K562 (cell line): ENCODE data around the gene BDP1. TPM values are rescaled to one million over a fixed set of nuclear protein-coding genes. Genes with fewer than 3 reads are reported as not detected.
A peak's percentile ranks its signal among the peaks of the same experiment; 100 is the strongest.

Experiments used
- ATAC-seq: fragments of 200-7000 bp; cut with Tn5 transposase; 3 replicates; pipeline ENCODE4 v1.9.1; 2020; ENCODE audit warnings: moderate library complexity
- BruUV-seq: library from RNA; stranded (reverse); fragments of 400-500 nt; replicated peaks from 2 replicates; lab custom pipeline; 2021; lab: Mats Ljungman, UMichigan
- CTCF ChIA-PET: fragments of 300-600 bp; formaldehyde crosslinking; extraction: SDS; loops from one replicate; lab custom pipeline; 2021; ENCODE audit warnings: low intra/inter-chr PET ratio; lab: Yijun Ruan, JAX
- POLR2A ChIA-PET: fragments of 300-600, 350-650 bp; sonication (Branson Sonifier 250); formaldehyde crosslinking; extraction: SDS; loops from one replicate; lab custom pipeline; 2021; ENCODE audit warnings: antibody characterized with exemption, inconsistent platforms; lab: Yijun Ruan, JAX
- DNase-seq, 4 experiments: peaks; one replicate each; pipeline versions ENCODE4 v3.0.0 to v3.0.0-alpha.2; 2011 to 2018; ENCODE audit warnings: low spot score in 3 of 4, mixed read lengths in 3 of 4; ENCODE audit errors: extremely low read depth in 1 of 4
- FAIRE-seq: peaks from 2 replicates; lab custom pipeline; 2011; peaks lifted over from hg19 to GRCh38; lab: Jason Lieb, UNC
- H2AFZ ChIP-seq: 2 replicates; pipeline ENCODE4 v1.6.0; 2011; ENCODE audit warnings: low read depth, low read length, control low read depth, inconsistent platforms
- H3K27ac ChIP-seq: fragments of 200-600 bp; 3 replicates; pipeline ENCODE4 v1.8.0; 2011; ENCODE audit warnings: low read depth, mild to moderate bottlenecking, control low read depth, inconsistent platforms, low read length, moderate library complexity, mixed read lengths; ENCODE audit errors: extremely low read depth
- H3K27me3 ChIP-seq, 2 experiments: fragments of 300-600 bp in 1 of 2; 2 replicates in 1 of 2; 3 replicates in 1 of 2; pipeline versions ENCODE4 v1.6.0 to v1.8.0; 2011; ENCODE audit warnings: inconsistent platforms in 2 of 2, low read length in 2 of 2, mild to moderate bottlenecking in 1 of 2, mixed read lengths in 1 of 2, moderate library complexity in 1 of 2; ENCODE audit not compliant: control insufficient read depth in 2 of 2, insufficient read depth in 2 of 2
- H3K36me3 ChIP-seq: fragments of 300-600 bp; 3 replicates; pipeline ENCODE4 v1.8.0; 2011; ENCODE audit warnings: mild to moderate bottlenecking, low read length, inconsistent platforms; ENCODE audit not compliant: control insufficient read depth, insufficient read depth
- H3K4me1 ChIP-seq, 2 experiments: fragments of 200-600 bp in 1 of 2; replicated peaks in 1 of 2; 2 replicates in 1 of 2; 3 replicates in 1 of 2; pipeline versions ENCODE4 v1.5.1 to v1.8.0; 2011; ENCODE audit warnings: inconsistent platforms in 2 of 2, low read length in 2 of 2, mild to moderate bottlenecking in 1 of 2, mixed read lengths in 1 of 2, moderate library complexity in 1 of 2; ENCODE audit not compliant: control insufficient read depth in 2 of 2, insufficient read depth in 2 of 2
- H3K4me2 ChIP-seq: 2 replicates; pipeline ENCODE4 v1.6.1; 2011; ENCODE audit warnings: low read length, control low read depth, inconsistent platforms, mixed read lengths; ENCODE audit not compliant: insufficient read depth
- H3K4me3 ChIP-seq: fragments of 200-600 bp; sonication (generic), shearing (Covaris generic); 2 replicates; pipeline ENCODE4 v1.5.1; 2016; ENCODE audit warnings: control low read depth, inconsistent platforms
- H3K79me2 ChIP-seq: fragments of 200-600 bp; 3 replicates; pipeline ENCODE4 v1.8.0; 2011; ENCODE audit warnings: low read length, inconsistent platforms; ENCODE audit not compliant: control insufficient read depth, insufficient read depth
- H3K9ac ChIP-seq, 2 experiments: 2 replicates each; pipeline versions ENCODE4 v1.6.0 to v1.6.1; 2011; ENCODE audit warnings: low read depth in 2 of 2, low read length in 2 of 2, control low read depth in 1 of 2, inconsistent platforms in 1 of 2, mild to moderate bottlenecking in 1 of 2, mixed read lengths in 1 of 2; ENCODE audit not compliant: insufficient read depth in 1 of 2
- H3K9me1 ChIP-seq: one replicate; pipeline ENCODE4 v1.6.0; 2011; ENCODE audit warnings: inconsistent platforms, mild to moderate bottlenecking, low read length, moderate library complexity; ENCODE audit not compliant: control insufficient read depth, insufficient read depth
- H3K9me3 ChIP-seq: replicated peaks from 2 replicates; pipeline ENCODE4 v1.5.1; 2011; ENCODE audit warnings: low read depth, low read length, inconsistent platforms; ENCODE audit not compliant: control insufficient read depth, insufficient read depth
- H4K20me1 ChIP-seq: replicated peaks from 2 replicates; pipeline ENCODE4 v1.6.1; 2011; ENCODE audit warnings: low read length, inconsistent platforms, mixed read lengths; ENCODE audit not compliant: control insufficient read depth, insufficient read depth
- ARID2 ChIP-seq: fragments of 450-650 bp; IDR thresholded peaks from 2 replicates; pipeline ENCODE4 v1.6.1; 2017; ENCODE audit warnings: antibody characterized with exemption, mild to moderate bottlenecking
- BRF1 ChIP-seq: IDR thresholded peaks from 3 replicates; pipeline ENCODE4 v1.6.1; 2011; ENCODE audit warnings: borderline replicate concordance, mild to moderate bottlenecking; ENCODE audit not compliant: insufficient read length; ENCODE audit errors: extremely low read depth
- CBFA2T2 ChIP-seq: fragments of 450-650 bp; conservative IDR thresholded peaks from 2 replicates; pipeline ENCODE4 v1.6.1; 2017; ENCODE audit warnings: mild to moderate bottlenecking
- DNMT1 ChIP-seq: fragments of 450-650 bp; IDR thresholded peaks from 2 replicates; pipeline ENCODE4 v1.6.1; 2016; ENCODE audit warnings: antibody characterized with exemption, mild to moderate bottlenecking
- EP400 ChIP-seq: fragments of 450-650 bp; IDR thresholded peaks from 2 replicates; pipeline ENCODE4 v1.6.1; 2017; ENCODE audit warnings: antibody characterized with exemption, mild to moderate bottlenecking, moderate library complexity
- FOXK2 ChIP-seq, 2 experiments: fragments of 450-650 bp; IDR thresholded peaks in 1 of 2; conservative IDR thresholded peaks in 1 of 2; 2 replicates each; pipeline ENCODE4 v1.6.1; 2016; ENCODE audit warnings: low read depth in 2 of 2, mild to moderate bottlenecking in 1 of 2
- HDAC2 ChIP-seq: fragments of 450-650 bp; IDR thresholded peaks from 2 replicates; pipeline ENCODE4 v1.6.1; 2016; ENCODE audit warnings: mild to moderate bottlenecking
- NFIC ChIP-seq: fragments of 450-650 bp; IDR thresholded peaks from 2 replicates; pipeline ENCODE4 v1.6.1; 2017; ENCODE audit warnings: mild to moderate bottlenecking, inconsistent platforms
- NR2C1 ChIP-seq, 2 experiments: fragments of 450-650 bp; IDR thresholded peaks; 2 replicates each; pipeline ENCODE4 v1.6.1; 2017; ENCODE audit warnings: mild to moderate bottlenecking in 2 of 2, antibody characterized with exemption in 1 of 2, inconsistent platforms in 1 of 2, missing compliant biosample characterization in 1 of 2, missing genetic modification characterization in 1 of 2
- PHF8 ChIP-seq: fragments of 200-600 bp; sonication (generic); IDR thresholded peaks from 2 replicates; pipeline ENCODE4 v1.6.1; 2012; ENCODE audit warnings: mixed run types, mild to moderate bottlenecking, inconsistent platforms, low read length, moderate library complexity, borderline replicate concordance
- RBM39 ChIP-seq: fragments of 200-400 bp; formaldehyde crosslinking; optimal IDR thresholded peaks from 2 replicates; pipeline ENCODE3; 2018; ENCODE audit warnings: low read depth, low read length
- SP1 ChIP-seq: sonication (generic); formaldehyde crosslinking; IDR thresholded peaks from 2 replicates; pipeline ENCODE4 v1.8.1; 2022; ENCODE audit warnings: mild to moderate bottlenecking, missing genetic modification reagents
- SRSF3 ChIP-seq: fragments of 200-400 bp; formaldehyde crosslinking; IDR thresholded peaks from 2 replicates; pipeline ENCODE4 v1.6.1; 2016; ENCODE audit warnings: mild to moderate bottlenecking, low read length, moderate library complexity; ENCODE audit not compliant: insufficient read depth
- TSC22D4 ChIP-seq: fragments of 450-650 bp; IDR thresholded peaks from 2 replicates; pipeline ENCODE4 v1.6.1; 2016; ENCODE audit warnings: missing genetic modification characterization, missing biosample characterization, control low read depth
- ZBTB7A ChIP-seq: IDR thresholded peaks from 2 replicates; pipeline ENCODE4 v1.6.1; 2011; ENCODE audit warnings: low read depth, mild to moderate bottlenecking, low read length, moderate library complexity, borderline replicate concordance; ENCODE audit not compliant: control insufficient read depth
- ZNF143 ChIP-seq: sonication (generic); formaldehyde crosslinking; IDR thresholded peaks from 2 replicates; pipeline ENCODE4 v1.9.0; 2022; ENCODE audit warnings: mild to moderate bottlenecking, missing genetic modification reagents
- ZNF707 ChIP-seq: fragments of 250-450 bp; sonication (Bioruptor Pico); conservative IDR thresholded peaks from 2 replicates; pipeline ENCODE4 v1.8.0; 2022; ENCODE audit warnings: inconsistent platforms, mild to moderate bottlenecking, moderate library complexity
- WGBS: fragments of 100-300 bp; shearing (Covaris generic); methylation state at CpG from one replicate; pipeline ENCODE4 v1.1.6; 2016; ENCODE audit warnings: low coverage, mixed read lengths; ENCODE audit not compliant: insufficient coverage; ENCODE audit errors: missing lambda C conversion rate; 5-methylcytosine and 5-hydroxymethylcytosine counted together
- in situ Hi-C: fragments of 300-500 bp; cut with MboI; formaldehyde crosslinking; loops from 4 replicates; pipeline ENCODE4 v1.15.0; 2018; ENCODE audit warnings: inconsistent platforms, mixed read lengths
- intact Hi-C: fragments of 100-400 bp; cut with micrococcal nuclease; formaldehyde crosslinking; loops from 2 replicates; pipeline ENCODE4 v1.14.2; 2022
- polyA plus RNA-seq, 8 experiments: library from polyadenylated mRNA; depleted of rRNA in 4 of 8; stranded (reverse) in 5 of 8; unstranded in 3 of 8; fragments of >200 nt; fragmentation: Nextera tagmentation in 2 of 8; fragmentation: Illumina TruSeq in 1 of 8; extraction: Ambion mirVana in 2 of 8; extraction: Trizol in 1 of 8; gene quantifications; 2 replicates each; pipeline versions ENCODE4 v1.2.1 to v1.2.3, GENCODE V29; 2011 to 2014; ENCODE audit warnings: inconsistent platforms in 1 of 8, missing spikeins in 1 of 8
- total RNA-seq, 7 experiments: library from RNA; depleted of rRNA in 6 of 7; stranded (reverse); fragments of >200 nt in 6 of 7; fragmentation: Illumina TruSeq in 2 of 7; extraction: Trizol in 2 of 7; gene quantifications; 2 replicates each; pipeline versions ENCODE4 v1.2.1 to v1.2.3, GENCODE V29; 2011 to 2021; ENCODE audit warnings: low replicate concordance in 1 of 7
- TF ChIP-seq, protein P1 (sequence below): sonication (generic); formaldehyde crosslinking; IDR thresholded peaks from 2 replicates; pipeline ENCODE4 v1.9.0; 2022; ENCODE audit warnings: mild to moderate bottlenecking, missing genetic modification reagents
- TF ChIP-seq, protein P2 (sequence below): fragments of 450-650 bp; IDR thresholded peaks from 2 replicates; pipeline ENCODE4 v1.6.1; 2016; ENCODE audit warnings: borderline replicate concordance

The BDP1 gene
- total and polyA plus RNA-seq, 9 of the 15 experiments (the other 6 are each of a cell fraction or from before 2014, with no cell fraction given), result 6.9 to 47.3 (median 23.9) TPM

DNA sequence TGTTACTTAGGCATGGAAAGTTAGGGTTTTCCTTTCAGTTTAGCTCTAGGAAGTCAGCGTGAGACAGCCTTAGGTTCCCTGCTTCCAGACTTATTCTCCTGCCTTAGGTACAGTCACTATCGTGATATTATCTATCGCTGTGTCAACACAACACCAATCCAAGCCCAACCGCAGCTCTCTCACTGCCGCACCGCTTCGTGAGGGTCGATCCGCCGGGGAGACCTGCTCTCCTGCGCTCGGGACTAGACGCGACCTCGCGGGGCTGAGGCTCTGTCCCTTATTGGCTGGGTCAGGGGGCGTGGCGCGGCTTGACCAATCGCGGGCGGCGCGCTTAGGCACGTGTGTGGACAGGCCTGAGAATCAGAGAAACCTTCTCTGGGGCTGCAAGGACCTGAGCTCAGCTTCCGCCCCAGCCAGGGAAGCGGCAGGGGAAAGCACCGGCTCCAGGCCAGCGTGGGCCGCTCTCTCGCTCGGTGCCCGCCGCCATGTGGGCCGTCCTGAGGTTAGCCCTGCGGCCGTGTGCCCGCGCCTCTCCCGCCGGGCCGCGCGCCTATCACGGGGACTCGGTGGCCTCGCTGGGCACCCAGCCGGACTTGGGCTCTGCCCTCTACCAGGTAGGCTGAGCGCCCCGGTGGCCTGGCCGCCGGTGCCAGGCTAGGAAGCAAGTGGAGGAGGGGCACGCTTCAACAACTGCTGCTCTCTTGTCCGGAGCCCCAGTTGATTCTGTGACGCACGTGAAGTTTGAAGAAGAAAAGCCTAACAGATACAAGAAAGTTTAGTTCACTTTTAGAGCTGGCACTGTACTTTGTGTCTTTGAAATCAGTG, 131.7 kb downstream of the BDP1 start, which contains the start of gene MCCC2:
Gene MCCC2, plus strand, starts transcription at position 400 of the 825 bp plus-strand sequence. Its CDS starts 86 bp downstream, at position 486.
- H3K27me3 ChIP-seq, result no peaks in the 10 kb centered on the region
- no peaks in the 10 kb centered on the region for H3K9me3 ChIP-seq
- intact Hi-C loops, result no loop called here
- under 1% methylated on average over 33 of the region's 56 CpGs for WGBS
- H3K9ac ChIP-seq, result peak within 1 kb of the TSS; percentile 92 to 94
- FAIRE-seq, result peak; percentile 89
- peak within 1 kb of the TSS; percentile 85 for H3K4me3 ChIP-seq
- peak within 1 kb of the TSS; percentile 86 for H3K27ac ChIP-seq
- ChIA-PET CTCF (no interaction called here), POLR2A (interaction anchor here (1.1 to 3.3 kb wide), 5 partner anchors 11 to 112 kb away, joined by 3 to 10 read pairs (median 5); no protein-coding TSS in a partner anchor)
- BruUV-seq, result TSS peak; percentile 61
- peak within 1 kb of the TSS; percentile 97 for H2AFZ ChIP-seq
- H3K4me2 ChIP-seq, result peak within 1 kb of the TSS; percentile 97
- in situ Hi-C loops, result no loop called here
- peaks cover 3% of the 10 kb centered on the region; the same call in 2 of the 3 replicates for H3K36me3 ChIP-seq
- H3K4me1 ChIP-seq, result peaks cover 11 to 12% of the 10 kb centered on the region in 2 experiments; a peak in 4 of 5 replicates
- H3K79me2 ChIP-seq, result peaks cover 40% of the 10 kb centered on the region
- peak; percentile 95 to 99 (median 96) for DNase-seq
- no peaks in the 10 kb centered on the region for H4K20me1 ChIP-seq
- no peaks in the 10 kb centered on the region for H3K9me1 ChIP-seq
- ATAC-seq, result peak; percentile 99
- TF ChIP-seq TSC22D4 (tag) (no peak), ZNF143 (no peak), RBM39 (no peak), CBFA2T2 (peak; percentile 42), ZBTB7A (peak; percentile 90), ARID2 (no peak), NR2C1 (IDR thresholded peaks at IDR 0.05) (0 out of 2 replicates have a peak, but pooled peaks have one; percentile 29), NR2C1 (tag; IDR thresholded peaks at IDR 0.05) (no peak; the same call in 1 of the 2 replicates), EP400 (peak; percentile 78; the same call in 1 of the 2 replicates), SRSF3 (no peak), HDAC2 (peak; percentile 84; the same call in 1 of the 2 replicates), NFIC (0 out of 2 replicates have a peak, but pooled peaks have one; percentile 18), FOXK2 (conservative IDR thresholded peaks at IDR 0.05 in 1 of 2, IDR thresholded peaks at IDR 0.05 in 1 of 2; ENCODE audit: low read depth in 2 of 2) (peak; percentile 26 to 65; a peak in 3 of 4 replicates), ZNF707 (CRISPR knock-in tag) (no peak), DNMT1 (peak; percentile 55; the same call in 1 of the 2 replicates), SP1 (CRISPR knock-in tag) (peak; percentile 68; the same call in 1 of the 2 replicates), BRF1 (no peak), PHF8 (peak; percentile 89; the same call in 1 of the 2 replicates)
- TF ChIP-seq, protein P1, sequence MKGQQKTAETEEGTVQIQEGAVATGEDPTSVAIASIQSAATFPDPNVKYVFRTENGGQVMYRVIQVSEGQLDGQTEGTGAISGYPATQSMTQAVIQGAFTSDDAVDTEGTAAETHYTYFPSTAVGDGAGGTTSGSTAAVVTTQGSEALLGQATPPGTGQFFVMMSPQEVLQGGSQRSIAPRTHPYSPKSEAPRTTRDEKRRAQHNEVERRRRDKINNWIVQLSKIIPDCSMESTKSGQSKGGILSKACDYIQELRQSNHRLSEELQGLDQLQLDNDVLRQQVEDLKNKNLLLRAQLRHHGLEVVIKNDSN (CRISPR knock-in tag), result peak; percentile 99
- TF ChIP-seq, protein P2, sequence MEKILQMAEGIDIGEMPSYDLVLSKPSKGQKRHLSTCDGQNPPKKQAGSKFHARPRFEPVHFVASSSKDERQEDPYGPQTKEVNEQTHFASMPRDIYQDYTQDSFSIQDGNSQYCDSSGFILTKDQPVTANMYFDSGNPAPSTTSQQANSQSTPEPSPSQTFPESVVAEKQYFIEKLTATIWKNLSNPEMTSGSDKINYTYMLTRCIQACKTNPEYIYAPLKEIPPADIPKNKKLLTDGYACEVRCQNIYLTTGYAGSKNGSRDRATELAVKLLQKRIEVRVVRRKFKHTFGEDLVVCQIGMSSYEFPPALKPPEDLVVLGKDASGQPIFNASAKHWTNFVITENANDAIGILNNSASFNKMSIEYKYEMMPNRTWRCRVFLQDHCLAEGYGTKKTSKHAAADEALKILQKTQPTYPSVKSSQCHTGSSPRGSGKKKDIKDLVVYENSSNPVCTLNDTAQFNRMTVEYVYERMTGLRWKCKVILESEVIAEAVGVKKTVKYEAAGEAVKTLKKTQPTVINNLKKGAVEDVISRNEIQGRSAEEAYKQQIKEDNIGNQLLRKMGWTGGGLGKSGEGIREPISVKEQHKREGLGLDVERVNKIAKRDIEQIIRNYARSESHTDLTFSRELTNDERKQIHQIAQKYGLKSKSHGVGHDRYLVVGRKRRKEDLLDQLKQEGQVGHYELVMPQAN, result peak; percentile 85
